Iris pigment epithelial cell (primary cell): ENCODE results near the gene DRG1.
"Not testable (repeated sequence)": the region's sequence is repeated elsewhere in the genome, so short reads cannot be mapped to it uniquely, and the experiment has no call there.

ENCODE experiments used
- DNase-seq: peaks from one replicate; pipeline ENCODE4 v3.0.0-alpha.2; 2011; ENCODE audit warnings: low read depth

The DRG1 gene, protein sequence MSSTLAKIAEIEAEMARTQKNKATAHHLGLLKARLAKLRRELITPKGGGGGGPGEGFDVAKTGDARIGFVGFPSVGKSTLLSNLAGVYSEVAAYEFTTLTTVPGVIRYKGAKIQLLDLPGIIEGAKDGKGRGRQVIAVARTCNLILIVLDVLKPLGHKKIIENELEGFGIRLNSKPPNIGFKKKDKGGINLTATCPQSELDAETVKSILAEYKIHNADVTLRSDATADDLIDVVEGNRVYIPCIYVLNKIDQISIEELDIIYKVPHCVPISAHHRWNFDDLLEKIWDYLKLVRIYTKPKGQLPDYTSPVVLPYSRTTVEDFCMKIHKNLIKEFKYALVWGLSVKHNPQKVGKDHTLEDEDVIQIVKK

DNA sequence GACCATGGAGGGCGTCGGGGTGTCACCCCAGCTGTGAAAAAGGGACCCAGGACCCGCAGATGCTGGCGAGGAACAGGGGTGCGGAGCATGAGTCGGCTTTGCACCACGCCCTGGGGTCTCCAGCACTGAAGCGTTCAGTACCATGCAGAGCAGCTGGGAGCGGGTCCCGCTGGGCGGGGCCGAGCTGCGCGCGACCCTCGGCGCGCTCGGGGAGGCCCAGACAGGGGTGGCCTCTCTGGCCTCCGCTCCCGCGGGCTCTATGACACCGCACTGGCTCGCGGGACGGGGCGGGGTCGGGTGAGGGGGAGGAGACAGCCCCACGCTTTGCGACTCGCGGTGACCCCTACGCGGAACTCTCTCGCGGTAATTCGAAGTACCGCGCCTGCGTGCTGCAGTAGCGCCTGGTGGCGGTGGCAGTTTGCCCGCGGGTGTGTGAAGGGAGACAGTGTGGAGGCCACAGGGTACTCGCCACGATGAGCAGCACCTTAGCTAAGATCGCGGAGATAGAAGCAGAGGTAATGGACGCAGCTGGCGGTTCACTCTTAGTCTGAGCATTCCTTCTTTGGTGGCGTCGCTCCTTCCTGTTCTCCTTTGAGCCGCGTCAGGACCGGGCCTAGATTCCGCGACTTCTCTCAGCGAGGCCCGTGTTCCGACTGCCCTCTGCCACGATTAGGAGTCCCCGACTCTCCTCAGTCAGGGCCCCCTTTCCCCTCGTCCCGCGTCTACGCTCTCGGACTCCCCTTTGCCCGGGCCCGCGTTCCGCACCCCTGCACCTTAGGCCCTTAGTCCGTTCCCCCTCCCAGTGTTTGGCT, at the start of gene DRG1:
Gene DRG1, plus strand, starts transcription at position 394 of the 812 bp plus-strand sequence. Its CDS starts 80 bp downstream, at position 474.
- peak; percentile 94 for DNase-seq

DNA sequence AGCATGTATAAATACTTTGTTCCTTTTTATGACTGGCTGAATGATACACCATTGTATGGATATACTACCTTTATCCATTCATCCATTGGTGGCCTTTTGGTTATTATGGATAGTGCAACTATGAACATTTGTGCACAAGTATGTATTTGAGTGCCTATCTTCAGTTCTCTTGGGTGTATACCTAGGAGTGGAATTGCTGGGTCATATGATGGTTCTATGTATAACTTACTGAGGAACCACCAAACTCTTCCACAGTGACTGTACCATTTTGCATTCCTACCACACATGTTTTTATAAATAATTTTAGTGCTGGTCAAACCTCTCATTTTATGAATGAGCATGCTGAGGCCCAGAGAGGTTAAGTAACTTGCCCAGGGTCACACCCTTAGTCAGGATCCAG, 49.4 kb upstream of the DRG1 start:
- no peak for DNase-seq

DNA sequence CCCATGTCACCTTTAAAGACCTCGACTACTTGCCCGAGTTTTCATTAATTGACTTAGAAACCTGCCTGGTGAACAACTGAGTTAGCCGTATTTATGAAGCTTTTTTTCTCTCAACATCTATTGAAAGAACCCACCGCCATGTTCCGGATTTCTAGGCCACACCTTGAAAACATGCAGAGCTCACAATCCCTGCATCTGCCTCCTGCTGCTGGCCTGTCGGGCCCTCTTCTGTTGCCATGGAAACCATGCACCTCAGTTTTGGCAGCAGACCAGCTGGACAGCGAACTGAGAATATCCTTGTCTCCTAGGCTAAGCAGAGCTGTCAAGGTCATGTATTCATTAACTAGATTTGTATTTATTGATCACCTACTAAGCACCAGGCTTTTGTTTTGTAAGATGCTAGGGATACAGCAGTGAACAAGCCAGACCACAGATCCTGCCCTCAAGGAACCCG, 49.0 kb upstream of the DRG1 start:
- peak; percentile 35 for DNase-seq

DNA sequence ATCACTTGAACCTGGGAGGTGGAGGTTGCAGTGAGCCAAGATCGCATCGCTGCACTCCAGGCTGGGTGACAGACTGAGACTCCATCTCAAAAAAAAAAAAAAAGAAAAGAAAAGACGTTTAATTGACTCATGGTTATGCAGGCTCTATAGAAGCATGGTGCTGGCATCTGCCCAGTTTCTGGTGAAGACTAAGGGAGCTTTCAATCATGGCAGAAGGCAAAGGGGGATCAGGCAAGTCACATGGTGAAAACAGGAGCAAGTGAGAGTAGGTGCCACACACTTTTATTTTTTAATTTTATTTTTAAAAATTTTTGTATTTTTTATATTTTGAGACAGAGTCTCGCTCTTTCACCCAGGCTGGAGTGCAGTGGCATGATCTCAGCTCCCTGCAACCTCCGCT, 44.9 kb upstream of the DRG1 start:
- DNase-seq: no peak

DNA sequence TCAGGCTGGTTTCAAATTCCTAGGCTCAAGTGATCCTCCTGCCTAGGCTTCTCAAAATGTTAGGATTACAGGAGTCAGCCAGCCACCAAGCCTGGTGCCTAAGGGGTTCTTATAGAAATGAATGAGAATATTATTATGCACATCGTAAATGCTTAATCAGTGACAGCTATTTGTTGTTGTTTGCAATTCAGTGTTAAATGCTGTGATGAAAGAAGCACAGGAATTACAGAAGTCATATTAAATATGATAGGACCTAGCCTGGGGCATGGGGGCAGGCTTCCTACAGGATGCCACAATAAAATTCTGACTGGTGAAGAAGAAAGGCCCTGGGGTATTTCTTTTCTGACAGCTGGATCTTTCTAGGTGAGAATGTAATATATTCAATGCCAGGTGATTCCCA, 39.4 kb upstream of the DRG1 start:
- DNase-seq: no peak

DNA sequence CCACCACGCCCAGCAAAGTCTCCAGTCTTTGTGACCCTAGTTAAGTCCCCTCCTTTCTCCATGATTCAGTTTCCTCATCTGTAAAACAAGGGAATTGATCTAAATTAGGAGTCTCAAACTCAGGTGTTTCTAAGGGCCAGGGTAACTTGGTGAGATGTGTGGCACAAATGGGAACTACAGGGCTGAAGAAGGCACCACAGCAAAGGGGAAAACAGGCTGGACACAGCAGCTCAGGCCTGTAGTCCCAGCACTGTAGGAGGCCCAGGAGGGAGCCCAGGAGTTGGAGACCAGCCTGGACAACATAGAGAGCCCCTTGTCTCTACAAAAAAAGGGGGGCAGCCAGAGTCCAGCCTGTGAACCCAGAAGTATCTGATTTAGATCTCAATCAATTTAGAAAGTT, 37.7 kb upstream of the DRG1 start:
- no peak for DNase-seq

DNA sequence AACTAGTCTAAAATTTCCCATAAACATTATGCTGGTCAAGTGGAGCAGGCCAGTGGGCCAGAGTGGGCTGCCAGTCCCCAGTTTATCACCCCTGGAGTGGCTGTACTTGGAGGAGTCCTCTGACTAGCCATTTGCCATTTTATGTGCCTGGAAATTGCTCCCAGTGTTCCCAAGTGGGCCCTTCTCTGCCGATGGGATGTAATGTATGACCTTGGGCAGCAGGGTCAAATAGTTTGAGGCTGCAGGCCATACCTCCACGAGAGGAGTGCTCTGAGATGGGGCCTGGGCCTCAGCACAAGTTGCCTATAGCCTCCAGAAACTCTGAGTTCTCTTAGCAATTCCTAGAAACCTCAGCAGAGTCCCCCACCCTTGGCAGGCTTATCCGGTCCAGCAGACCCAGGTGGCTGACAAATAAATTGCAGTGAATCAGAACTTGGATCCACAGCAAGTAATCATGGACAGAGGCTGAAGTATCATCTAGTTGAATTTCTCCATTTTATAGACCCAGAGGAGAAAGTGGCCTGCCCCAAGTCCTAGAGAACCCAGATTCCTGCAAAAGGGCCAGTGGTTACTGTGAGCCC, 35.4 kb upstream of the DRG1 start:
- no peak for DNase-seq

DNA sequence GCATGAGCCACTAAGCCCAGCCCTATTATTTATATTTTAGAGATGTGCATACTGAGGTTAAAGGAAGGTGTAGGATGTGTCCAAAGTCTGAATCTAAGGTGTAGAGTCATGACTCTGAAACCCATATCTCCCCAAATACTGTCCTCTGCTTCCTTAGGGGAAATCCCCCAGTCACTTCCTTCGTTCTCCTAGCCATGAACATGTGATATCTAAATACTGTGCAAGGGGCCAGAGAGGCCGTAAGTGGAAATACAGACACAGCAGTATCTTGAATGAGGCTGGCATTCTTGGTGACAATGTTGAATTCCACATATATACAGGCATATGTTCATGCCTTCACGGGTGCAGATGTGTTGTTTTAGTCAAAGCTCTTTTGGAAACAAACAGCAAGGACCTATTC, 32.0 kb upstream of the DRG1 start:
- no peak for DNase-seq

DNA sequence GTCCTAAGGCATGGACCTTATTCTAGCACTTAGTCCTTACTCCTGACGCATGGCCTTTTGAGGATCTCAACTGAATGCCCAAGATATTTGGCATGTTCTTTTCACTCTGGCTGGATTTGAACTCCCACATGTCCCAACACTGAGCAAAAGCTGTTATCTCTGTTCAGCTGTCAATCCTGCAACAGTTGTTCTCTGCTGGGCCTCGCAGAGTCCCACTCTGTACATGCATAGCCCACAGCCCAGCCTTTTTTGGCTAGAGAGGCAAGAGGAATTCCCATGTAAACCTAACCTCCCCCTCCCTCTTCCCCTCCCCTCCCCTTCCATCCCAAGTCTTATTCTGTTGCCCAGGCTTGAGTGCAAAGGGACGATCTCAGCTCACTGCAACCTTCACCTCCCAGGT, 21.8 kb upstream of the DRG1 start:
- DNase-seq: no peak

DNA sequence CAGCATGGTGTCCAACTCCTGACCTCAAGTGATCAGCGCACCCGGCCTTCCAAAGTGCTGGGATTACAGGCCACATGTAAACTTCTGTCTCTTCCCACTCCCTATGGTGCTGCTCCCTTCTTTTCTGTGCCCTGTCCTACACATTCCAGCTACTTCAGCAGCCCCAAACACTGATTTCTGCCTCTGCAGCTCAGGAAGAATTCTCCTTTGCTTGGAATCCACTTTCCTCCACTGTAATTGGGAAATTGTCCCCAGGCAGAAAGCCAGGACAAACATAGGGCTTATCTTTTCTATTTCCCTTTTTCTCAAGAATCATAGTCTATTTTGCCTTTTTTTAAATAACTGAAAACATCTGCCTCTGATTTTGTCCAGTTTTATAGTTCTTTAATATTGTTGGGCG, 21.3 kb upstream of the DRG1 start:
- DNase-seq: peak; percentile 56

DNA sequence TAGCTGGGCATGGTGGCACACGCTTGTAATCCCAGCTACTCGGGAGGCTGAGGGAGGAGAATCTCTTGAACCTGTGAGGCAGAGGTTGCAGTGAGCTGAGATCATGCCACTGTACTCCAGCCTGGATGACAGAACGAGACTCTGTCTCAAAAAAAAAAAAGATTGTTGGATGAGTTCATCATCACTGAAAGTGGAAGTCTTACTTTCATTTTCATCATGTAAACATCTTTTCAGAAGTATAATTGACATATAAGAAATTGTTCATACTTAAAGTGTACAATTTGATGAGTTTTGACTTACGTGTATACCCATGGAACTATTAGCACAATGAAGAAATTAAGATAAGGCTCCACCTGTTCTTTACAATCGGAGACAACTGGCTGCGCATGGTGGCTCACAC, 20.8 kb upstream of the DRG1 start:
- DNase-seq: peak; percentile 44

DNA sequence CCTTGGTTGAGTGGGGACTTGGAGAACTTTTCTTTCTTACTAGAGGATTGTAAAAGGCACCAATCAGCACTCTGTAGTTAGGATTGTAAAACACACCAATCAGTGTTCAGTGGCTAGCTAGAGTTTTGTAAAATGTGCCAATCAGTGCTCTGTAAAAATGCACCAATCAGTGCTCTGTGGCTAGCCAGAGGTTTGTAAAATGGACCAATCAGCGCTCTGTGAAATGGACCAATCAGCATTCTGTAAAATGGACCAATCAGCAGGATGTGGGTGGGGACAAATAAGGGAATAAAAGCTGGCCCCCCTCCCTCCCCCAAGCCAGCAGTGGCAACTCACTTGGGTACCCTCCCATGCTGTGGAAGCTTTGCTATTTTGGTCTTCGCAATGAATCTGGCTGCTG, 5.5 kb upstream of the DRG1 start:
- DNase-seq: no peak

DNA sequence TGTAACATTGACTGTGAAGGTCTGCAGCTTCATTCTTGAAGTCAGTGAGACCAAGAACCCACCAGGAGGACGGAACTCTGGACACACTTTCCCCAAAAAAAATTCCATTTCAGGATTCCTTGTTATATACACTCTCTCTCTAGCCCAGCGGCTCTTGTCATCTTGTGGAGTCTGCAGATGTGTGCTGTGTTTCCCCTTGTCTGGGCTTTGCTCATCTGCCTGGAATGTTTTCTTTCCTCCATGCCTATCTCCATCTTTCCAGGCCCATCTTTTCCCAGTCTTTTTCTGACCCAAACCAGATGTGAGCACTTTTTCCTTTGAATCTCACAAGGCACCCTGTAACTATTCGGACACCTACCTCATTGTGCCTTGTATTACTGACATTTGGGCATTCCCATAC, 5.1 kb upstream of the DRG1 start:
- DNase-seq: no peak

DNA sequence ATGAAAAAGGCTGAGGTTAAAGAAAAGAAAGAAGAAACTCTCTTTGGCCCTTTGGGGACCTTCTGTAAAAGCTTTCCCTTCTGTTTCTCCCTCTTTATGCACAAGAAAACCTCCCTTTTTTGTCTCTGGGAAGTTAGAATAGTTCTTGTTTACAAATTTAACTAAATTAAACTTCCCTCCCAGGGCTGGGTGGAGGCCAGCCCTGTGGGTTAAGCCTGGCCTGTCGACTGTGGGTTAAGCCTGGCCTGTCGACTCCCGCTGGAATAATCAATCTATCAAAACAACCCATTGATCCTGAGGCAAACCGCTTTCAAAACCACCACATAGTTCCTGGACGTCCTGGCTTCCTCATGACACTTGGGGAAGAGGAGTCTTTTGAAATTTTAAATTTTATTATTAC, 1.2 kb upstream of the DRG1 start:
- DNase-seq: peak; percentile 14

DNA sequence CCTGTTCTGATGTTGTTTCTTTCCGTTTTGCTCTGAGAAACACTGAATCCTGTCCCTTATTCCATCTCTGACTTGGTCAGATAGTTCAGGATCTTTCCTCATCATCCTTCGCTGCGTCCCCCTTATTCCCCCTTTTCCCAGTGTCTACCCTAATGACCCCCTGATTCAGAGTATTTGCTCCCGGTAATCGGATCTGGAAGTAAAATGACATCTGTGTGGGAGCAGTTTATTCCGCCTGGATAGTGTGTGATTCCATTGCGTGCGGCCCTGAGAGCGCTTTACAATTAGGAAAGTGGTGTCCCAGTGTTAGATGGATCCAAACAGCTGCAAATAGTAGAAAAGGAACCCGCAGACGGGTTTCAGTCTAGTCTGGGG, 606 bp downstream of the DRG1 start:
- DNase-seq: peak; percentile 29

DNA sequence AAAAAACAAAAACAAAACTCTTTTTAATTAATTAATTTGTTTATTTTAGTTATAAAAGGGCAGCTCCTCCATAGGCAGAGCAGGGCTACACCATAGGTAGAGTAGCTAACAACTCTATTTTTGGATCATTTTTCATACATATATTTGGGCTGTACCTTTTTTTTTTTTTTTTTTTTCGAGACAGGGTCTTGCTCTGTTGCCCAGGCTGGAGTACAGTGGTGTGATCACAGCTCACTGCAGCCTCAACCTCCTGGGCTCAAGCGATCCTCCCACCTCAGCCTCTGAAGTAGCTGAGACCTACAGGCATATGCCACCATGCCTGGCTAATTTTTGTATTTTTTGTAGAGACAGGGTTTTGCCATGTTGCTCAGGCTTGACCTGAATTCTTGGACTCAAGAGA, 2.9 kb downstream of the DRG1 start:
- DNase-seq: not testable (repeated sequence)

DNA sequence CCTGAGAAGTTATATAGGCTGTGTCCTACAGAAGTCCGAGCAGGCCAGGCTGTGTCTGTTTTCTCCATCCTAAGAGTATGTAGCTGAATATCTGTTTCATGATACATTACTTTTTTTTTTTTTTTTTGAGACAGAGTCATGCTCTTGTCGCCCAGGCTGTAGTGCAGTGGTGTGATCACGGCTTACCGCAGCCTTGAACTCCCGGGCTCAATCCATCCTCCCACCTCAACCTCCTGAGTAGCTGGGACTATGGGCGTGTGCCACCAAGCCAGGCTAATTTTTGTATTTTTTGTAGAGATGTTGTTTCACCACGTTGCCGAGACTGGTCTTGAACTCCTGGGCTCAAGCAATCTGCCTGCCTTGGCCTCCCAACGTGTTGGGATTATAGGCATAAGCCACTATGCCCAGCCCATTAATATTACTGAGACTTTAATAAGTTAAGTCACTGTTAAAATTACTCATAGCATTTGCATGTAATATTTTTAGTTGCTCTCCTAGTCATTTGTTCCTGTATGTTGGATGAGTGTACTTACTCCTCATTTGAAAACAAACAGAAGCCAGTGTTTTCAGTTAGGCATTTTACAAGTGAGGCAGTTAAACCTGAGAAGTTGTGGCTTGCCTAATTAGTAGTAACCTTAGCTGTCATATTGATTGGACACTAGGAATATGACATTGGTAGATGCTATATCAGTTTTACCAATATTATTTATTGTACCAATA, 26.1 kb downstream of the DRG1 start:
- DNase-seq: peak; percentile 15

DNA sequence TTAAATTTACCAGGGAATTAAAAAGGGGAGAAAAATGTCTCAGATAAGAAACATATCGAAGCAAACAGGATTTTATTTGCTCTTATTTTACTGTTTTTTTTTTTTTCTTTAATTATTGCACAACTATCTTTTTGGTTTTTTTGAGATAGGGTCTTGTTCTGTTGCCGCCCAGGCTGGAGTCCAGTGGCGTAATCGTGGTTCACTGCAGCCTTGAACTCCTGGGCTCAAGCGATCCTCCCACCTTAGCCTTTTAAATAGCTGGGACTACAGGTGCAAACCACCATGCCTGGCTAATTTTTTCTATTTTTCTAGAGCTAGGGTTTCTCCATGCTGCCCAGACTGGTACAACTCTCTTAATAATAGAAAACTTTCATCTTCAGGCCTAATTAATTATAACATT, 32.5 kb downstream of the DRG1 start:
- no peak for DNase-seq

DNA sequence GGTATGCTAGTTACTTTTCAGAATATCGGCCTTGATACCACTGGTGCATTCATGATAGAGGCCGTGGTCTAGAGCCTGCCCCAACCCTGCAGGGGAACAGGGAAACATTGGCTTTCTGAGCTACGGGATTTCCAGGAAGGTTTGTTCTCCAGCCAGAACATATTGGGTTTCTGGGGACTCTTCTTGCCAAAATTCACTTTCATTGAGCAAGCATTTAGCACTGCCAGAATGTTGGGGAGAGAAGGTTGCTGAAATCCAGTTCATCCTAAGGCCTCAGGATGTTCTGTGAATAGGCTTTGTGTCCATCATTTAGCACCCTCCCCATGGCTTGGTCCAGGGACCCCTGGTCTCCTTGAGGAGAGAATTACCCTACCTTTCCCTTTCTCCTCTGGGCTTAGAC, 36.7 kb downstream of the DRG1 start:
- DNase-seq: no peak

DNA sequence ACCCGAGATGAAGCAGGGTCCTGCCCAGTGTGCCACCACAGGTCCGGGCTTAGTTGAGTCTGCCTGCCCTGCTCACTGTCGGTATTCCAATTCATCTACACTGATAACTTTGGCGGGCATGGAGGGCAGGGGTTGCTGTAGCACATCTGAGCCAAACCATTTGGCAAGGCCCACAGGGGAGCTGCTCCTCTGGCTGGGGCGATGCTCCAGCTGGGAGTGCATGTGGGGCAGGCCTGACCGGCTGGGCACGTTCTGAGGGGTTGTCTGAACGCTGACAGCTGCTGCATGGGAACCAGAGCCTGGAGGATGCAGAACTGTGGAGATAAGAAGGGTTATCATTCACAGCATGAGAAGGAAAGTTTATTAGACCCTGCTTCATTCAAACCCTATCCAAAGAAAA, 40.4 kb downstream of the DRG1 start:
- DNase-seq: no peak

DNA sequence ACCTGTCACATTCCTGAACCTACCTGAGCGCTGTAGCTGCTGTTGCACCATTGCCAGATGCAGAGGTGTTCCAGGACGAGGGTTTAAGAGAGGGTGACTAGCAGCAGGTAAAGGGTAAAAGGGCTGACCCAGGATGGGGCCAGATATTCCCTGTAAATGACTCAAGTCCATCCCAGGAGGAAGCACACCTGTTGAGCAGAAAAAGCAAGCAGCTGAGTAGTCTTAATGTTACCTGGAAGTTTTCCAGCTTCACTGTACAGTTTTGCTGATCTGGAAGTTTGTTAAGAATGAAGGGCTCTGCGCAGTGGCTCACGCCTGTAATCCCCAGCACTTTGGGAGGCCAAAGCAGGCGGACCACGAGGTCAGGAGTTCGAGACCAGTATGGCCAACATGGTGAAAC, 41.3 kb downstream of the DRG1 start:
- DNase-seq: no peak

DNA sequence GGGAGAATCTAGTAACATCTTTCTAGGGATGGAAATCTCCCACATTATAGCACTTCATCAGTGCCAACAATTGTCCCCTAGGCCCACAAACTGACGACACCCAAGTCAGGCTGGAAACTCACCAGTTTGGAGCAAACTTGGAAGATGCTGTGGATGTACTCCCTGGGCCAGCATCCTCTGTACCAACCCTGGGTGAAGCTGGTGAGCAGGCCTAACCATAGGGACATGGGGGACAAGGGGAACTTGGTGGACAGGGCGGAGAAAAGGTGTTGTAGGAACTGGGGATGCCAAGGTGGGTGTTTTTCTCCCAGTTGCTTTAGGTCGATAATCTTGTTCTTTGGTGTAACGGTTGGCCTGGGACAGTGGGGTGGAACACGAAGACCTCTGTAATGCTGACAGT, 42.2 kb downstream of the DRG1 start:
- no peak for DNase-seq
